Upper lobe of left lung (tissue), 4 donors: ENCODE results near the gene S1PR5.

Experiments used
- EP300 ChIP-seq, 4 donors: sonication (generic); formaldehyde crosslinking; IDR thresholded peaks; one replicate each; pipeline ENCODE4 v1.5.1; 2017; ENCODE audit warnings: antibody characterized with exemption in 4 of 4, control low read depth in 2 of 4
- POLR2A ChIP-seq, 4 donors: fragments of 450-650 bp; IDR thresholded peaks; one replicate each; pipeline ENCODE4 v1.5.1; 2016 to 2017; ENCODE audit warnings: antibody characterized with exemption in 4 of 4, mild to moderate bottlenecking in 2 of 4
- POLR2AphosphoS5 ChIP-seq, 2 donors: sonication (generic); formaldehyde crosslinking; IDR thresholded peaks; one replicate each; pipeline ENCODE4 v1.5.1; 2017; ENCODE audit warnings: antibody characterized with exemption in 2 of 2
- TF ChIP-seq, protein P1 (sequence below), 6 experiments: fragments of 450-650 bp in 4 of 6; fragments of 200-600 bp in 2 of 6; sonication (generic) in 2 of 6; IDR thresholded peaks; one replicate each; pipeline ENCODE4 v1.5.1; 2016 to 2019; ENCODE audit warnings: antibody characterized with exemption in 6 of 6

DNA sequence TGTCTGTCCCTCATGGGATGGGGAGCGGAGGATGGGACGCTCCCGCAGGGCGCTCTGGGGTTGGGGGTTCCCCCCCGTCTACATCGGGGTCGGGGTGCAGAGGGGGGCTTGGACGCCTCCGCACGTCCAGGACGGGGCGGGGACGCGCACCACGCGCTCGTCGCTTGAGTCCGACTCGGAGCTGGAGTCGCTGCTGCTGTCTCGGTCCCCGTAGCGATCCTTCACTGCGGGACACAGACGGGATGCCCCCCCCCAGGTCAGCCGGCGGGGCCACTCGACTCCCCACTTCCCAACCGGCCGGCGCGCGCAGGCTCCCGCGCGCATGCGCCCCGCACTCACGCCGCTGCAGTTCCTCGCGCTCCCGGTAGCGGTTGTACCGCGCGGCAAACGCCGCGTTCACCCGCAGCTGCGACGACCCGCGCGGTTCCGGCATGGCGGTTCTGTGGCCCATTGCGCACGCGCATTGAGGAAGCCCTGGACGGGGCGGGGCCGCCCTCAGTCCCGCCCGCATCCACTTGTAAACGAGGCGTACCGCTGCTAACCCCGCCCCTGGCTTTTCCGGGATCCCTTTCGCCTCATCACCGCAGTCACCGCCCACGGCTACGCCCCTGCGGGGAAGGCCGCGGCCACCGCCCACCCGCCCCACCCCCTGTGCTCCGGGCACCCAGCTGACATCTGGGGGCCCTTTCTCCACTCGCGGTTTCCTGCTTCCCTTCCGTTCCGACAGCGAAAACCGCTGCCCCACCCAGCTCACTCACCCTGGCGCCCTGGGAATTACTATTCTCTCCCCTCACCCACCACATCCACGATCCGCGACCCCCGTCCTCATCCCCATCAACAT lies 48.5 kb upstream of the S1PR5 start, which contains the start of gene KRI1:
- TF ChIP-seq EP300 (IDR thresholded peaks at IDR 0.05) (peak in 3 of 4 donors; percentile 23 to 84 (median 70)), POLR2A (IDR thresholded peaks at IDR 0.05) (peak in 3 of 4 donors; percentile 43 to 92 (median 88)), POLR2AphosphoS5 (IDR thresholded peaks at IDR 0.05) (peak; percentile 84 to 92)
- TF ChIP-seq, protein P1, sequence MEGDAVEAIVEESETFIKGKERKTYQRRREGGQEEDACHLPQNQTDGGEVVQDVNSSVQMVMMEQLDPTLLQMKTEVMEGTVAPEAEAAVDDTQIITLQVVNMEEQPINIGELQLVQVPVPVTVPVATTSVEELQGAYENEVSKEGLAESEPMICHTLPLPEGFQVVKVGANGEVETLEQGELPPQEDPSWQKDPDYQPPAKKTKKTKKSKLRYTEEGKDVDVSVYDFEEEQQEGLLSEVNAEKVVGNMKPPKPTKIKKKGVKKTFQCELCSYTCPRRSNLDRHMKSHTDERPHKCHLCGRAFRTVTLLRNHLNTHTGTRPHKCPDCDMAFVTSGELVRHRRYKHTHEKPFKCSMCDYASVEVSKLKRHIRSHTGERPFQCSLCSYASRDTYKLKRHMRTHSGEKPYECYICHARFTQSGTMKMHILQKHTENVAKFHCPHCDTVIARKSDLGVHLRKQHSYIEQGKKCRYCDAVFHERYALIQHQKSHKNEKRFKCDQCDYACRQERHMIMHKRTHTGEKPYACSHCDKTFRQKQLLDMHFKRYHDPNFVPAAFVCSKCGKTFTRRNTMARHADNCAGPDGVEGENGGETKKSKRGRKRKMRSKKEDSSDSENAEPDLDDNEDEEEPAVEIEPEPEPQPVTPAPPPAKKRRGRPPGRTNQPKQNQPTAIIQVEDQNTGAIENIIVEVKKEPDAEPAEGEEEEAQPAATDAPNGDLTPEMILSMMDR (IDR thresholded peaks at IDR 0.05): peak; percentile 27 to 96 (median 74)
